ENCODE data around the gene DMRTC2.

Gene DMRTC2

GRCh38 chr19:41845001-41845050, at the start of gene DMRTC2:
TSS of gene DMRTC2 (plus strand) at chr19:41845042. CDS start at chr19:41847429, 2,387 bp downstream.
- DNase-seq (ENCODE audit: low read depth): no peak

GRCh38 chr19:41796362-41796761, 48.5 kb upstream of the DMRTC2 start, which contains the start of gene CEACAM3:
TSS of gene CEACAM3 (plus strand) at chr19:41796587. CDS start at chr19:41796678, 91 bp downstream.
- DNase-seq (ENCODE audit: low read depth): no peak

DNA sequence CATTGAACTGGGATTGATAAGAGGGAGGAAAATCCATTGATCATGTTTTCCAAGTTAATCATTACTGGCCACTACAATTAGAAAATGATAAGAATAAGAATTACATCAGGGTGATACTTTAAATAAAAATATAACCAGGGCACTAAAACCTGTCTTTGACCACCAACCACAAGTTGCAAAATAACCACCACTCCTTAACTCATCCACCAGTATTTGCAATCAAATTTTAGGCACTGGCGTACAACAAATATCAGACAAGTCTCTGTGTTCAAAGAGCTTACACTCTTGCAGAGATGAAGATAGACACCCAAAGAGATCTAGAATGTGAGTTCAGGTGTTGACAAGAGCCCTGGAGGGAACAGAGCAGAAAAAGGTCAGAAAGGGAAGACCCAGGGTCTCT, 47.9 kb upstream of the DMRTC2 start:
- no peak for DNase-seq (ENCODE audit: low read depth)

- no peak for DNase-seq (ENCODE audit: low read depth)
Observed at GRCh38 chr19:41799444-41800000, 45.3 kb upstream of the DMRTC2 start.

- DNase-seq (ENCODE audit: low read depth): no peak
Observed at GRCh38 chr19:41801031-41801430, 43.8 kb upstream of the DMRTC2 start.

DNA sequence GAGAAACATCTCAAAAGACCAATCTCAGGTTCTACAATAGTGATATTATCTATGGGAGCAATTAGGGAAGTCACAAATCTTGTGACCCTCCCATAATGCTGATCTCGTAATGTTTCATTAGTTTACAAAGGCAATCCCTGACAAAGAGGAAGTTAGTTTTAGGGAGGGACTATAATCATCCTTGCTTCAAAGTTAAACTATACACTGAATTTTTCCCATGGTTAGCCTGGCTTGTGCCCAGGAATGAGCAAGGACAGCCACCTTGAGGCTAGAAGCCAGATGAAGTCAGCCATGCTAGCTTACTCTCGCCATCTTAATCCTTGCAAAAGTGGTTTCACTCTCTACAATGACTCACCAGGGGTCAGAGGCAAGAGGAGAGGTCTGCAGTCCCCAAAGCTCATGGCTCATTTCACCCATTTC, 43.0 kb upstream of the DMRTC2 start:
- no peak for DNase-seq (ENCODE audit: low read depth)

- no peak for DNase-seq (ENCODE audit: low read depth)
Observed at GRCh38 chr19:41802770-41803169, 42.1 kb upstream of the DMRTC2 start.

- no peak for DNase-seq (ENCODE audit: low read depth)
Observed at GRCh38 chr19:41804336-41804735, 40.5 kb upstream of the DMRTC2 start.

GRCh38 chr19:41807176-41807575, 37.7 kb upstream of the DMRTC2 start:
- DNase-seq (ENCODE audit: low read depth): no peak

- no peak for DNase-seq (ENCODE audit: low read depth)
Observed at GRCh38 chr19:41808663-41809566, 35.9 kb upstream of the DMRTC2 start.

DNA sequence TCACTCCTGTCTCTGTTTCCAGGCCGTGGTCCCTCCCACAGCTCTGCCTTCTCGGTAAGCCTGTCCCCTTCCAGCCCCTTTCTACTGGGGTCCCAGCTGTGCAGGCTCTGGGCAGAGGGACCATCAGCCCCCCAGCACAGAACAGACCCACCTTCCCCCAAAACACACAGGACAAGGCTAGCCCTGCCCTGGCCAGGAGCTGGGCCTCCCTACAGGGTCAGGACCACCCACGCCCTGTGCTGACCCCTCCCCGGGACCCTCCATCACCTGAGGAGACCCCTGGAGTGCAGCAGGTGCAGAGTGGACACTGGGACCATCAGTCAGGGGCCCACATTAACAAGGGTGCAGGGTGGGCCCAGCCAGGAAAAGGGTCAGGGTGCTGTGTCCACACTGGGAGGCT, 34.5 kb upstream of the DMRTC2 start:
- no peak for DNase-seq (ENCODE audit: low read depth)

GRCh38 chr19:41811036-41811435, 33.8 kb upstream of the DMRTC2 start:
- DNase-seq (ENCODE audit: low read depth): no peak

- DNase-seq (ENCODE audit: low read depth): no peak
Observed at GRCh38 chr19:41811981-41812380, 32.9 kb upstream of the DMRTC2 start.

GRCh38 chr19:41813911-41814310, 30.9 kb upstream of the DMRTC2 start:
- no peak for DNase-seq (ENCODE audit: low read depth)

DNA sequence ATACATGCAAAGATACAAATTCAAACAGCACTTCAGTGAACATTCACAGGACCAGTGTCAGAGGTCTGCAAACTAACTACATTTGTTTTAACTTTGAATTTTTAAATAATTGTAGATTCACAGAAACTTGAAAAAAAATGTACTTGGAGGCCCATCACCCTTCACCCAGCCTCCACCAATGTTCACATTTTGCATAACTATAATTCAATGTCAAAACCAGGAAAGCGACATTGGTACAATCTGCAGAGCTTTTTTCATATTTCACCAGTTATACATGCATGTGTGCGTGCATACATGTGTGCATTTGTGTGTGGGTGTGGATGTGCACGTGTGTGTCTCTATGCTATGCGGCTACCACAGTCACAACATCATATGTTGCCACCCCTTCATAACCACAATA, 29.5 kb upstream of the DMRTC2 start:
- no peak for DNase-seq (ENCODE audit: low read depth)

DNA sequence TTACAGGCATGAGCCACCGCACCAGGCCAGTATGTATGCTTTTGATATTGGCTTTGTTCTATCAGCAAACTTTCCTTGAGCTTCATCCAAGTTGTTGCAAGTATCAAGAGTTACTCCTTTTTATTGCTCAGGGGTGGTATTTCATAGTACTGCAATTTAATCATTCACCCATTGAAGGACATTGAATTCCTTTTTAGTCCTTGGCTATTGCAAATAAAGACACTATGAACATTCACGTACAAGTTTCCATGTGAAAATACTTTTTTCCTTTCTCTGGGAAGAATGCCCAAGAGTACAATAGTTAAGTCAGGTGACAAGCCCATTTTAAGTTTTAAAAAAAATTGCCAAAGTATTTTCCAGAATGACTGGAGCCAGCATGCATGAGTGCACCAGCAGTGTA, 28.1 kb upstream of the DMRTC2 start:
- DNase-seq (ENCODE audit: low read depth): no peak

DNA sequence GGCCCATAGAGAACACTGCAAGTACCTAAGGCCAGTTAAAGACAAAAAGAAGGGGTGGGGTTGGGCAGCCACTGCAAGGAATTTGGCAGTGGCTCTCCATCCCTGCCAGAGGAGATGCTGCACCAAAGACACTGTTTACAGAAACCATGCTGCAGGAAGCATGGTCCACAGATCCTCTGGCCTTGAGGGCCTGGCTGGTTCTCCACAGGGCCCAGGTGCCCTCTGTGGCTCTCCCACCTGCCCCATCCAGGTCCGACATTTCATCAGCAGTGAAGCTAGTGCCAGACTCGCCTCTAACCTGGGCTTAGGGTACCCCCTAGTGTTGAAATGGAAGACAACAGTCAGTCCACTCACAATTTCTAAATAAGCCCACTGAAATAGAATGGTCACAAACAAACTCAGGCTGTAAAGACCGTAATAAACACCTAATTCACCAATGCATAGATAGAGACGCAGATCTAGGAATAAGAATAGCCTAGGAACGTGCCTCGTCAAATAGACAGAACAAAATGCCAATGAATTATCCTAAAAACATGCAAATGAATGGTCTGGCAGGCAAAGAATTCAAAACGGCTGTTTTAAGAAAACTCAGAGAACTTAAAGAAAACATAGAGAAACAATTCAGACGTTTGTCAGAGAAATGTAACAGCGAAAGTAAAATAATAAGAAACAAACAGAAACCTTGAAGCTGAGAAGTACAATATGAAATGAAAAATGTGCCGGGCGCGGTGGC, 23.7 kb upstream of the DMRTC2 start:
- DNase-seq (ENCODE audit: low read depth): peak; percentile 30

DNA sequence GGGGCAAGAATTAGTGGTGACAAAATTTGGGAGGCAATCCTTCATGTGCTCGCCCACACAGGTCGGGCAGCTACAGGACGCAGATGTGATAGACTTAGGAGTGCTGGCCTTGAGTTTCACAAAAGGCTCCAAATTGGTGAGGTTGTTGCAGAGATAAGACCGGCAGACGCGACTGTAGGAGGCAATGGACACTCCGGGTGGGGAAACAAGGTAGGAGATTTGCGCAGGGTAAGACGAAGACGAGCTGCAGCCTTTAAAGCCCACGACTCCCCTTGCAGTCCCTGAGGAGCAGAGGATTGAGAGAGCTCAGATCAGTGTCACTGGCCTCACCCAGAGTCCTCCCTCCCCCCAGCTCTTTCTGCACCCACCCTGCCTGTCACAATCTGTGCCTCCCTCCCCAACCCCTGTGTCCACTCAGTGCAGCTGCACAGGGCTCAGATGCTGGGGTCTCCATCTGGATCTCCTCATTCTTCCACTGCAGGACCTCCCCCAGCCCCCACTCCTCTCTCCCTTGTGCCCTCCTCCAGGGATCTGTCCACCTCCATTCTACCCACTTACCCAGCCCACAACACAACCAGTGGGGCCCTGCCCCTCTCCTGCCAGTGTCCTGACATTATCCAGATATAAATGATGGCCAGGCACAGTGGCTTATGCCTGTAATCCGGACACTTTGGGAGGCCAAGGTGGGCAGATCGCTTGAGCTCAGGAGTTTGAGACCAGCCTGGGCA, 6.7 kb upstream of the DMRTC2 start:
- DNase-seq (ENCODE audit: low read depth): no peak

DNA sequence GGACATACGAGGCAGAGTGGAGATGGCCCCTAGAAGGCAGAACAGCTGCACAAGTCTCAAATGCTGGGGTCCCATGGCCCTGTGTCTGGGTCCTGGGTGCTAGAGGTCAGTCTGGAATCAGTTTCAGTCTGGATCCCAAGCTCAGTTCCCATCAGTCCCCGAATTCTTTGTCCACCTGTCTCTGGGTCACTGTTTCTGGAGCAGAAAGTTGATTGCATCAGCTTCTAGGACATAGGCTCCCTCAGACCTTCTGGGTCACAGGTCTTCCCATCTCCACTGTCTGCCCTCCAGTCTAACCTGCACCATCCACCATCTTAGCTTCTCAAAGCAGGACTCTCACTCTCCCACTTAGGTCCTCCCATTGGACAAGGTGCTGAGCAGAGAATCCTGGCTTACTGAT, 5.6 kb upstream of the DMRTC2 start:
- DNase-seq (ENCODE audit: low read depth): no peak

GRCh38 chr19:41843371-41843770, 1.5 kb upstream of the DMRTC2 start:
- no peak for DNase-seq (ENCODE audit: low read depth)

- no peak for DNase-seq (ENCODE audit: low read depth)
Observed at GRCh38 chr19:41844601-41845000, 241 bp upstream of the DMRTC2 start, which contains the start of gene LYPD4. TSS of gene LYPD4 (minus strand) at chr19:41844683. CDS start at chr19:41839285, 5,398 bp downstream.

- no peak for DNase-seq (ENCODE audit: low read depth)
Observed at GRCh38 chr19:41845051-41845590, 279 bp downstream of the DMRTC2 start.
